ENCODE results near the gene MET. TPM values are rescaled to one million over a fixed set of nuclear protein-coding genes. Genes with fewer than 3 reads are reported as not detected.

The MET gene
- total RNA-seq, 2 experiments from 2014 or later: 0.26 to 0.40 TPM

GRCh38 chr7:116672596-116673456, 830 bp downstream of the MET start:
- DNase-seq (no peak), ATAC-seq (no peak)
- Mint-ChIP-seq H3K4me1 (peaks cover 8% of the 10 kb centered on the region), H3K27ac (no peak overlapping the region), H3K4me3 (peak overlapping the region; percentile 39), H3K27me3 (peaks cover 73% of the 10 kb centered on the region), H3K9me3 (ENCODE audit: low read depth) (no peaks in the 10 kb centered on the region), H3K36me3 (no peaks in the 10 kb centered on the region)
- CTCF ChIA-PET: interaction anchor here (1.1 kb wide), 1 partner anchor 111 kb away, joined by 3 read pairs; no protein-coding TSS in a partner anchor

GRCh38 chr7:116673457-116673865, 1.5 kb downstream of the MET start:
- CTCF ChIA-PET: no interaction called here
- no peak overlapping the region for H3K4me3 Mint-ChIP-seq
- no peak for ATAC-seq
- H3K4me1 Mint-ChIP-seq: peaks cover 8% of the 10 kb centered on the region
- H3K9me3 Mint-ChIP-seq (ENCODE audit: low read depth): no peaks in the 10 kb centered on the region
- no peak overlapping the region for H3K27ac Mint-ChIP-seq
- peaks cover 71% of the 10 kb centered on the region for H3K27me3 Mint-ChIP-seq
- no peaks in the 10 kb centered on the region for H3K36me3 Mint-ChIP-seq
- DNase-seq: no peak

GRCh38 chr7:116674508-116675173, 2.6 kb downstream of the MET start:
- H3K27ac Mint-ChIP-seq: no peak overlapping the region
- ATAC-seq: no peak
- CTCF ChIA-PET: no interaction called here
- H3K4me1 Mint-ChIP-seq: peaks cover 12% of the 10 kb centered on the region
- peaks cover 64% of the 10 kb centered on the region for H3K27me3 Mint-ChIP-seq
- H3K4me3 Mint-ChIP-seq: no peak overlapping the region
- H3K9me3 Mint-ChIP-seq (ENCODE audit: low read depth): no peaks in the 10 kb centered on the region
- no peak for DNase-seq
- no peaks in the 10 kb centered on the region for H3K36me3 Mint-ChIP-seq

- no peak overlapping the region for H3K27ac Mint-ChIP-seq
- DNase-seq: no peak
- H3K36me3 Mint-ChIP-seq: no peaks in the 10 kb centered on the region
- H3K9me3 Mint-ChIP-seq (ENCODE audit: low read depth): no peaks in the 10 kb centered on the region
- no peak overlapping the region for H3K4me3 Mint-ChIP-seq
- no peak for ATAC-seq
- H3K4me1 Mint-ChIP-seq: peaks cover 15% of the 10 kb centered on the region
- CTCF ChIA-PET: no interaction called here
- peaks cover 55% of the 10 kb centered on the region for H3K27me3 Mint-ChIP-seq
Observed at GRCh38 chr7:116675812-116676355, 3.9 kb downstream of the MET start.

GRCh38 chr7:116678780-116679179, 6.8 kb downstream of the MET start:
- CTCF ChIA-PET: no interaction called here
- Mint-ChIP-seq H3K4me1 (peaks cover 7% of the 10 kb centered on the region), H3K36me3 (no peaks in the 10 kb centered on the region), H3K9me3 (ENCODE audit: low read depth) (no peaks in the 10 kb centered on the region), H3K27me3 (peaks cover 50% of the 10 kb centered on the region), H3K4me3 (no peak overlapping the region), H3K27ac (no peak overlapping the region)
- DNase-seq (no peak), ATAC-seq (no peak)

- no peak overlapping the region for H3K4me3 Mint-ChIP-seq
- H3K27me3 Mint-ChIP-seq: peaks cover 54% of the 10 kb centered on the region
- no peak overlapping the region for H3K27ac Mint-ChIP-seq
- ATAC-seq (peak; percentile 49), DNase-seq (no peak)
- H3K4me1 Mint-ChIP-seq: peaks cover 7% of the 10 kb centered on the region
- H3K36me3 Mint-ChIP-seq: no peaks in the 10 kb centered on the region
- CTCF ChIA-PET: interaction anchor here (0.7 kb wide), 1 partner anchor 89 kb away, joined by 3 read pairs; no protein-coding TSS in a partner anchor
- H3K9me3 Mint-ChIP-seq (ENCODE audit: low read depth): no peaks in the 10 kb centered on the region
Observed at GRCh38 chr7:116679500-116679899, 7.5 kb downstream of the MET start.

GRCh38 chr7:116683786-116684185, 11.8 kb downstream of the MET start:
- no peak overlapping the region for H3K27ac Mint-ChIP-seq
- CTCF ChIA-PET: no interaction called here

GRCh38 chr7:116686033-116686432, 14.0 kb downstream of the MET start:
- H3K27ac Mint-ChIP-seq: no peak overlapping the region

More at GRCh38 chr7:116683786-116684185, 11.8 kb downstream of the MET start:
- DNase-seq (no peak), ATAC-seq (no peak)
- Mint-ChIP-seq H3K27me3 (peaks cover 48% of the 10 kb centered on the region), H3K9me3 (ENCODE audit: low read depth) (no peaks in the 10 kb centered on the region), H3K4me3 (no peak overlapping the region), H3K36me3 (no peaks in the 10 kb centered on the region), H3K4me1 (peaks cover 7% of the 10 kb centered on the region)

GRCh38 chr7:116686812-116687419, 14.9 kb downstream of the MET start:
- H3K36me3 Mint-ChIP-seq: no peaks in the 10 kb centered on the region
- no peak overlapping the region for H3K4me3 Mint-ChIP-seq
- H3K9me3 Mint-ChIP-seq (ENCODE audit: low read depth): no peaks in the 10 kb centered on the region
- H3K27ac Mint-ChIP-seq: no peak overlapping the region
- no peak for ATAC-seq
- H3K4me1 Mint-ChIP-seq: no peaks in the 10 kb centered on the region
- peaks cover 46% of the 10 kb centered on the region for H3K27me3 Mint-ChIP-seq
- no peak for DNase-seq
- CTCF ChIA-PET: no interaction called here

More at GRCh38 chr7:116686033-116686432, 14.0 kb downstream of the MET start:
- DNase-seq: no peak
- H3K36me3 Mint-ChIP-seq: no peaks in the 10 kb centered on the region
- ATAC-seq: no peak
- no peak overlapping the region for H3K4me3 Mint-ChIP-seq
- CTCF ChIA-PET: no interaction called here
- H3K4me1 Mint-ChIP-seq: no peaks in the 10 kb centered on the region
- H3K9me3 Mint-ChIP-seq (ENCODE audit: low read depth): no peaks in the 10 kb centered on the region
- peaks cover 47% of the 10 kb centered on the region for H3K27me3 Mint-ChIP-seq

GRCh38 chr7:116687801-116688201, 15.8 kb downstream of the MET start:
- Mint-ChIP-seq H3K27ac (no peak overlapping the region), H3K9me3 (ENCODE audit: low read depth) (no peaks in the 10 kb centered on the region), H3K4me1 (no peaks in the 10 kb centered on the region), H3K36me3 (no peaks in the 10 kb centered on the region), H3K4me3 (no peak overlapping the region), H3K27me3 (peaks cover 39% of the 10 kb centered on the region)
- CTCF ChIA-PET: no interaction called here
- no peak for DNase-seq
- no peak for ATAC-seq

GRCh38 chr7:116689790-116690259, 17.8 kb downstream of the MET start:
- H3K36me3 Mint-ChIP-seq: no peaks in the 10 kb centered on the region
- H3K27ac Mint-ChIP-seq: no peak overlapping the region
- no peak for DNase-seq
- CTCF ChIA-PET: no interaction called here
- H3K4me3 Mint-ChIP-seq: no peak overlapping the region
- H3K27me3 Mint-ChIP-seq: peaks cover 24% of the 10 kb centered on the region
- H3K4me1 Mint-ChIP-seq: no peaks in the 10 kb centered on the region
- ATAC-seq: no peak
- H3K9me3 Mint-ChIP-seq (ENCODE audit: low read depth): no peaks in the 10 kb centered on the region

- DNase-seq (no peak), ATAC-seq (no peak)
- H3K36me3 Mint-ChIP-seq: no peaks in the 10 kb centered on the region
- no peak overlapping the region for H3K4me3 Mint-ChIP-seq
- no peak overlapping the region for H3K27ac Mint-ChIP-seq
- H3K9me3 Mint-ChIP-seq (ENCODE audit: low read depth): no peaks in the 10 kb centered on the region
- CTCF ChIA-PET: no interaction called here
- peaks cover 21% of the 10 kb centered on the region for H3K27me3 Mint-ChIP-seq
- H3K4me1 Mint-ChIP-seq: no peaks in the 10 kb centered on the region
Observed at GRCh38 chr7:116691664-116692063, 19.7 kb downstream of the MET start.
